HG03108 (cell line): ENCODE measurements around the gene KIAA0513.

Experiments used
- ATAC-seq: cut with Tn5 transposase; IDR thresholded peaks from one replicate; pipeline ENCODE4 v1.9.1; 2021; ENCODE audit warnings: moderate library complexity; ENCODE audit not compliant: unreplicated experiment

Gene KIAA0513

GRCh38 chr16:85027349-85027957, at the start of gene KIAA0513:
KIAA0513 (plus strand) TSS chr16:85027795; CDS start chr16:85067072, 39,277 bp downstream.
- peak; percentile 72 for ATAC-seq

GRCh38 chr16:84979516-84979915, 48.1 kb upstream of the KIAA0513 start:
- no peak for ATAC-seq

- no peak for ATAC-seq
Observed at GRCh38 chr16:84982434-84982833, 45.2 kb upstream of the KIAA0513 start.

GRCh38 chr16:84985079-84986065, 42.2 kb upstream of the KIAA0513 start:
- no peak for ATAC-seq

- ATAC-seq, result no peak
Observed at GRCh38 chr16:84986102-84986501, 41.5 kb upstream of the KIAA0513 start.

GRCh38 chr16:84986879-84987278, 40.7 kb upstream of the KIAA0513 start:
- no peak for ATAC-seq

GRCh38 chr16:84988328-84989080, 39.1 kb upstream of the KIAA0513 start:
- ATAC-seq, result no peak

GRCh38 chr16:84989749-84990620, 37.6 kb upstream of the KIAA0513 start:
- no peak for ATAC-seq

GRCh38 chr16:84990782-84991181, 36.8 kb upstream of the KIAA0513 start:
- ATAC-seq, result no peak

- ATAC-seq, result no peak
Observed at GRCh38 chr16:84992717-84993075, 34.9 kb upstream of the KIAA0513 start.

- no peak for ATAC-seq
Observed at GRCh38 chr16:84993926-84994325, 33.7 kb upstream of the KIAA0513 start.

GRCh38 chr16:84995663-84996062, 31.9 kb upstream of the KIAA0513 start:
- ATAC-seq, result no peak

GRCh38 chr16:84996365-84996764, 31.2 kb upstream of the KIAA0513 start:
- no peak for ATAC-seq

GRCh38 chr16:84999200-84999599, 28.4 kb upstream of the KIAA0513 start:
- no peak for ATAC-seq

- ATAC-seq, result no peak
Observed at GRCh38 chr16:84999857-85000480, 27.6 kb upstream of the KIAA0513 start.

GRCh38 chr16:85002099-85002541, 25.5 kb upstream of the KIAA0513 start:
- ATAC-seq, result no peak

- ATAC-seq, result no peak
Observed at GRCh38 chr16:85002608-85003007, 25.0 kb upstream of the KIAA0513 start.

GRCh38 chr16:85003076-85003475, 24.5 kb upstream of the KIAA0513 start:
- no peak for ATAC-seq

- ATAC-seq, result no peak
Observed at GRCh38 chr16:85003725-85004586, 23.6 kb upstream of the KIAA0513 start.
